CD4-positive, alpha-beta T cell (primary cell): Measurements from ENCODE around the gene CYP24A1. TPM values are rescaled to one million over a fixed set of nuclear protein-coding genes. Genes with fewer than 3 reads are reported as not detected.

ENCODE experiments used
- ATAC-seq: fragments of 200-7000 bp; cut with Tn5 transposase; one replicate; pipeline ENCODE4 v1.10.0; 2022; ENCODE audit warnings: mild to moderate bottlenecking; ENCODE audit not compliant: poor library complexity
- CTCF ChIA-PET: fragments of 350-600 bp; sonication (Branson Sonifier 250); formaldehyde crosslinking; loops from one replicate; lab custom pipeline; 2021; ENCODE audit warnings: antibody characterized with exemption, inconsistent platforms; lab: Charles Lee
- POLR2A ChIA-PET: fragments of 350-600 bp; sonication (Branson Sonifier 250); formaldehyde crosslinking; loops from one replicate; lab custom pipeline; 2021; ENCODE audit warnings: antibody characterized with exemption, inconsistent platforms; lab: Charles Lee
- DNase-seq, 14 experiments: peaks; one replicate each; pipeline ENCODE4 v3.0.0-alpha.2; 2013 to 2020; ENCODE audit warnings: mixed read lengths in 2 of 14
- H3K27ac ChIP-seq, 2 donors: one replicate each; pipeline versions ENCODE4 v1.5.1 to v1.7.0; 2013; ENCODE audit warnings: low read length in 2 of 2, low read depth in 1 of 2, mild to moderate bottlenecking in 1 of 2
- H3K27me3 ChIP-seq, 2 experiments: 1 replicate in 1 of 2; 2 replicates in 1 of 2; pipeline versions ENCODE4 v1.6.1 to v1.7.0; 2013; ENCODE audit warnings: low read length in 2 of 2, control low read depth in 1 of 2, mild to moderate bottlenecking in 1 of 2, moderate library complexity in 1 of 2; ENCODE audit not compliant: insufficient read depth in 2 of 2, control insufficient read depth in 1 of 2
- H3K36me3 ChIP-seq: one replicate; pipeline ENCODE4 v1.6.1; 2013; ENCODE audit warnings: low read length, control low read depth; ENCODE audit not compliant: insufficient read depth
- H3K4me1 ChIP-seq: one replicate; pipeline ENCODE4 v1.6.1; 2013; ENCODE audit warnings: low read length, control low read depth; ENCODE audit not compliant: insufficient read depth
- H3K4me3 ChIP-seq: one replicate; pipeline ENCODE4 v1.5.1; 2013; ENCODE audit warnings: mild to moderate bottlenecking, low read length, moderate library complexity
- H3K9me3 ChIP-seq, 2 experiments: 1 replicate in 1 of 2; 2 replicates in 1 of 2; pipeline versions ENCODE4 v1.6.1 to v1.7.0; 2013; ENCODE audit warnings: low read length in 2 of 2, mild to moderate bottlenecking in 2 of 2, control low read depth in 1 of 2, moderate library complexity in 1 of 2; ENCODE audit not compliant: control insufficient read depth in 1 of 2, insufficient read depth in 1 of 2
- H3K27ac Mint-ChIP-seq: one replicate; pipeline ENCODE4 v1.8.0; 2020; ENCODE audit warnings: mixed read lengths
- H3K27me3 Mint-ChIP-seq: one replicate; pipeline ENCODE4 v1.8.0; 2021; ENCODE audit warnings: mixed read lengths
- H3K36me3 Mint-ChIP-seq: one replicate; pipeline ENCODE4 v1.8.0; 2021; ENCODE audit warnings: low read depth, mixed read lengths
- H3K4me1 Mint-ChIP-seq: one replicate; pipeline ENCODE4 v1.8.0; 2021; ENCODE audit warnings: low read depth, mixed read lengths
- H3K4me3 Mint-ChIP-seq: one replicate; pipeline ENCODE4 v1.8.0; 2020; ENCODE audit warnings: mild to moderate bottlenecking, mixed read lengths
- H3K9me3 Mint-ChIP-seq: one replicate; pipeline ENCODE4 v1.8.0; 2020; ENCODE audit warnings: mixed read lengths
- intact Hi-C, 2 experiments: fragments of 100-400 bp; cut with DNase I in 1 of 2; cut with micrococcal nuclease in 1 of 2; formaldehyde crosslinking; loops; one replicate each; pipeline versions ENCODE4 v1.15.1 to v1.9.0; 2023 to 2025; cut with DNase I, micrococcal nuclease
- total RNA-seq, 174 experiments: library from RNA in 2 of 174; stranded (reverse) in 2 of 174; gene quantifications; one replicate each; pipeline ENCODE4 v1.2.3 and lab custom pipeline; 2021 to 2026
- TF ChIP-seq, protein P1 (sequence below): fragments of 200-600 bp; IDR thresholded peaks from one replicate; pipeline ENCODE4 v1.8.0; 2022; ENCODE audit warnings: antibody characterized with exemption, mild to moderate bottlenecking

The CYP24A1 gene
- total RNA-seq, 2 experiments from 2014 or later: 0.56 to 1.0 TPM

GRCh38 chr20:54123587-54124180 lies 50.1 kb downstream of the CYP24A1 start:
- no peak for ATAC-seq
- H3K27me3 Mint-ChIP-seq: no peaks in the 10 kb centered on the region
- H3K4me1 Mint-ChIP-seq: no peaks in the 10 kb centered on the region
- no peaks in the 10 kb centered on the region for H3K9me3 Mint-ChIP-seq
- Histone ChIP-seq H3K27me3 (no peaks in the 10 kb centered on the region), H3K36me3 (no peaks in the 10 kb centered on the region), H3K4me1 (no peaks in the 10 kb centered on the region), H3K4me3 (no peak overlapping the region), H3K9me3 (no peaks in the 10 kb centered on the region), H3K27ac (no peak overlapping the region)
- TF ChIP-seq, protein P1, sequence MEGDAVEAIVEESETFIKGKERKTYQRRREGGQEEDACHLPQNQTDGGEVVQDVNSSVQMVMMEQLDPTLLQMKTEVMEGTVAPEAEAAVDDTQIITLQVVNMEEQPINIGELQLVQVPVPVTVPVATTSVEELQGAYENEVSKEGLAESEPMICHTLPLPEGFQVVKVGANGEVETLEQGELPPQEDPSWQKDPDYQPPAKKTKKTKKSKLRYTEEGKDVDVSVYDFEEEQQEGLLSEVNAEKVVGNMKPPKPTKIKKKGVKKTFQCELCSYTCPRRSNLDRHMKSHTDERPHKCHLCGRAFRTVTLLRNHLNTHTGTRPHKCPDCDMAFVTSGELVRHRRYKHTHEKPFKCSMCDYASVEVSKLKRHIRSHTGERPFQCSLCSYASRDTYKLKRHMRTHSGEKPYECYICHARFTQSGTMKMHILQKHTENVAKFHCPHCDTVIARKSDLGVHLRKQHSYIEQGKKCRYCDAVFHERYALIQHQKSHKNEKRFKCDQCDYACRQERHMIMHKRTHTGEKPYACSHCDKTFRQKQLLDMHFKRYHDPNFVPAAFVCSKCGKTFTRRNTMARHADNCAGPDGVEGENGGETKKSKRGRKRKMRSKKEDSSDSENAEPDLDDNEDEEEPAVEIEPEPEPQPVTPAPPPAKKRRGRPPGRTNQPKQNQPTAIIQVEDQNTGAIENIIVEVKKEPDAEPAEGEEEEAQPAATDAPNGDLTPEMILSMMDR: no peak
- intact Hi-C loops: no loop called here
- CTCF ChIA-PET: no interaction called here
- DNase-seq: peak in 2 of 14 experiments; percentile 5 to 28
- H3K4me3 Mint-ChIP-seq: no peak overlapping the region
- no peak overlapping the region for H3K27ac Mint-ChIP-seq
- H3K36me3 Mint-ChIP-seq: no peaks in the 10 kb centered on the region
- POLR2A ChIA-PET: no interaction called here

GRCh38 chr20:54122681-54123586 lies 50.9 kb downstream of the CYP24A1 start:
- Histone ChIP-seq H3K9me3 (no peaks in the 10 kb centered on the region), H3K4me3 (no peak overlapping the region), H3K27ac (no peak overlapping the region), H3K4me1 (no peaks in the 10 kb centered on the region), H3K36me3 (no peaks in the 10 kb centered on the region), H3K27me3 (no peaks in the 10 kb centered on the region)
- TF ChIP-seq, protein P1: no peak
- Mint-ChIP-seq H3K27ac (no peak overlapping the region), H3K4me1 (no peaks in the 10 kb centered on the region), H3K27me3 (no peaks in the 10 kb centered on the region), H3K9me3 (no peaks in the 10 kb centered on the region), H3K4me3 (no peak overlapping the region), H3K36me3 (no peaks in the 10 kb centered on the region)
- intact Hi-C loops: no loop called here
- CTCF ChIA-PET: no interaction called here
- POLR2A ChIA-PET: no interaction called here
- DNase-seq: no peak
- ATAC-seq: no peak

GRCh38 chr20:54122189-54122588 lies 51.6 kb downstream of the CYP24A1 start:
- Mint-ChIP-seq H3K4me3 (no peak overlapping the region), H3K27ac (no peak overlapping the region), H3K9me3 (no peaks in the 10 kb centered on the region), H3K4me1 (no peaks in the 10 kb centered on the region), H3K27me3 (no peaks in the 10 kb centered on the region), H3K36me3 (no peaks in the 10 kb centered on the region)
- intact Hi-C loops: no loop called here
- no peak overlapping the region for H3K4me3 ChIP-seq
- CTCF ChIA-PET: interaction anchor here (0.7 kb wide), 1 partner anchor 470 kb away, joined by 5 read pairs; no protein-coding TSS in a partner anchor
- H3K27ac ChIP-seq: no peak overlapping the region
- H3K9me3 ChIP-seq: no peaks in the 10 kb centered on the region
- POLR2A ChIA-PET: no interaction called here
- no peaks in the 10 kb centered on the region for H3K4me1 ChIP-seq
- ATAC-seq (no peak), DNase-seq (peak in 1 of 14 experiments; percentile 12)
- H3K36me3 ChIP-seq: no peaks in the 10 kb centered on the region
- no peaks in the 10 kb centered on the region for H3K27me3 ChIP-seq
- TF ChIP-seq, protein P1: no peak
